ENCODE data around the gene RAD54L2. TPM values are rescaled to one million over a fixed set of nuclear protein-coding genes. Genes with fewer than 3 reads are reported as not detected.

The RAD54L2 gene
- 58.3 and 76.4 TPM in 2 replicates for total RNA-seq (2011; cell fraction: chromatin; rRNA removed; ENCODE audit: low replicate concordance)
- 20.7 and 26.8 TPM in 2 replicates for total RNA-seq (2011; cell fraction: nucleolus; rRNA removed)
- total RNA-seq (2011; cell fraction: nucleoplasm; rRNA removed) = 42.1 and 52.2 TPM in 2 replicates
- total RNA-seq (2014; rRNA removed) = 4.2 and 6.0 TPM in 2 replicates
- 8.6 and 9.0 TPM in 2 replicates for total RNA-seq (2014; rRNA removed; fragmentation: Illumina TruSeq; extraction: Trizol)
- total RNA-seq (2015; rRNA removed; fragmentation: Illumina TruSeq; extraction: Trizol) = 6.7 and 7.1 TPM in 2 replicates
- 10.7 and 12.2 TPM in 2 replicates for total RNA-seq (2021)
- 4.4 and 4.9 TPM in 2 replicates for polyA plus RNA-seq (2011; rRNA removed)
- polyA plus RNA-seq (2011; cell fraction: cytosol; rRNA removed) = 2.9 and 3.4 TPM in 2 replicates
- 8.7 and 11.0 TPM in 2 replicates for polyA plus RNA-seq (2011; cell fraction: nucleus; rRNA removed)
- polyA plus RNA-seq (2012) = 4.1 and 4.6 TPM in 2 replicates
- 6.0 and 6.4 TPM in 2 replicates for polyA plus RNA-seq (2014; fragmentation: Illumina TruSeq; extraction: Trizol)
- polyA plus RNA-seq (2014; fragmentation: Nextera tagmentation; extraction: Ambion mirVana) = 1 to 10 TPM; 1.3 to 2.4 TPM
- 4.5 and 5.4 TPM in 2 replicates for polyA plus RNA-seq (2014; rRNA removed)
- polyA minus RNA-seq (2011; rRNA and poly(A)+ RNA removed) = 16.6 and 19.0 TPM in 2 replicates
- polyA minus RNA-seq (2011; cell fraction: cytosol; rRNA and poly(A)+ RNA removed) = 9.2 and 10.5 TPM in 2 replicates
- polyA minus RNA-seq (2011; cell fraction: nucleus; rRNA and poly(A)+ RNA removed) = 9.3 and 13.9 TPM in 2 replicates
- Bru-seq, nascent RNA = percentile 59 among the genes with signal in this experiment
- percentile 67 among the genes with signal in this experiment for BruChase-seq, experiment 1, labeled RNA remaining after a 2-hour chase
- percentile 70 among the genes with signal in this experiment for BruChase-seq, experiment 2, labeled RNA remaining after a 6-hour chase
- long read RNA-seq, experiment 1, partial matches to known transcripts = 17 of 32 reads
- long read RNA-seq, experiment 1, other reads (novel, unspliced or antisense) = 15 of 32 reads
- long read RNA-seq, experiment 2, partial matches to known transcripts = 0 of 1 reads
- long read RNA-seq, experiment 2, other reads (novel, unspliced or antisense) = 1 of 1 reads
- long read RNA-seq, experiment 3, partial matches to known transcripts = 0 of 2 reads
- long read RNA-seq, experiment 3, other reads (novel, unspliced or antisense) = 2 of 2 reads

GRCh38 chr3:51538459-51539290, at the start of gene RAD54L2:
RAD54L2 (plus strand) TSS chr3:51538719; CDS start chr3:51590421, 51,702 bp downstream.
- Histone ChIP-seq H3K27me3 (ENCODE audit: control insufficient read depth in 2 of 2, insufficient read depth in 2 of 2, low read length in 2 of 2) (no peaks in the 10 kb centered on the region), H3K4me3 (peak within 1 kb of the TSS; percentile 91), H3K4me2 (ENCODE audit: insufficient read depth, low read length) (peak within 1 kb of the TSS; percentile 95), H3K9me3 (replicated peaks; ENCODE audit: control insufficient read depth, insufficient read depth, low read depth, low read length) (no peaks in the 10 kb centered on the region), H3K9ac (ENCODE audit: insufficient read depth in 1 of 2, low read depth in 2 of 2, low read length in 2 of 2) (peak within 1 kb of the TSS; percentile 86 to 96), H3K27ac (ENCODE audit: extremely low read depth, low read depth, low read length) (peak within 1 kb of the TSS; percentile 82), H4K20me1 (replicated peaks; ENCODE audit: control insufficient read depth, insufficient read depth, low read length) (peaks cover 5% of the 10 kb centered on the region; the same call in 1 of the 2 replicates), H3K36me3 (ENCODE audit: control insufficient read depth, insufficient read depth, low read length) (peaks cover 15% of the 10 kb centered on the region; the same call in 1 of the 3 replicates), H3K4me1 (replicated peaks in 1 of 2; ENCODE audit: control insufficient read depth in 2 of 2, insufficient read depth in 2 of 2, low read length in 2 of 2) (peaks cover 5 to 16% of the 10 kb centered on the region in 2 experiments; a peak in 3 of 5 replicates), H2AFZ (ENCODE audit: low read depth, low read length) (peak within 1 kb of the TSS; percentile 100), H3K9me1 (ENCODE audit: control insufficient read depth, insufficient read depth, low read length) (no peaks in the 10 kb centered on the region), H3K79me2 (ENCODE audit: control insufficient read depth, insufficient read depth, low read length) (peaks cover 35% of the 10 kb centered on the region)
- peak; percentile 96 for ATAC-seq
- intact Hi-C loops (cut with micrococcal nuclease) (no loop called here), in situ Hi-C loops (cut with MboI) (no loop called here)
- WGBS (ENCODE audit: insufficient coverage, low coverage, missing lambda C conversion rate) = under 1% methylated on average over 20 of the region's 91 CpGs
- ChIA-PET POLR2A (interaction anchor here (0.5 to 2.7 kb wide), 3 partner anchors 12 to 40 kb away, joined by 3 to 12 read pairs (median 3); no protein-coding TSS in a partner anchor), CTCF (ENCODE audit: low intra/inter-chr PET ratio) (no interaction called here)
- BruUV-seq (replicated peaks) = no TSS peak
- FAIRE-seq = peak; percentile 59
- DNase-seq (ENCODE audit: extremely low read depth in 1 of 4, low spot score in 3 of 4) = peak; percentile 80 to 85 (median 84)
- TF ChIP-seq KDM4B (IDR thresholded peaks at IDR 0.05; ENCODE audit: borderline replicate concordance in 2 of 2, low read depth in 1 of 2) (peak in 1 of 2 experiments; percentile 47; a peak in 1 of 4 replicates), NBN (IDR thresholded peaks at IDR 0.05; ENCODE audit: low read depth) (no peak), ZBTB9 (CRISPR knock-in tag; IDR thresholded peaks at IDR 0.05) (no peak), RBM22 (IDR thresholded peaks at IDR 0.05; ENCODE audit: low read depth, low read length, poor library complexity, severe bottlenecking) (peak; percentile 60)

Measured in K562 (cell line).